CD4-positive, alpha-beta T cell treated with Interleukin-17A for 4 hours (primary cell): Measurements from ENCODE around the gene OR6N1.

Experiments
- DNase-seq: peaks from one replicate; pipeline ENCODE4 v3.0.0-alpha.2; 2020; ENCODE audit warnings: mixed read lengths

OR6N1 gene

DNA sequence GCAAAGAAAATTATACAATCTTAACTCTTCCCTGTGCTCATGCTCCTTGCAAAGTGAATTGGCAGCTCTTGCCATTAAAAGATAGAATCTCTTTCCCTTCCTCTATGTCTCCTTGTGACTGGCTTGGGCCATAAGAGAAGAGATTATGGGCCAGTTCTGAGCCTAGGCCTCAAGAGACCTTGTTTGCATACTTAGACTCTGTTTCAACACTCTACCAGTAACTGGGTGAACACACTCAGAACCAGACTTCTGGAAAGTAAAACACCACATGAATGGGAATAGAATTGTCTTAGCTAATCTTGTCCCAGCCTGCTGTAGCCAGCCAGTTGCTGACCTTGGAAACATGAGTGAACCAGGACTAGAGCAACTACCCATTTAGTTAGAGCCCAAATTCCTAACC is 36.1 kb downstream of the OR6N1 start:
- DNase-seq, result no peak

GRCh38 chr1:158732524-158732923 is 39.5 kb downstream of the OR6N1 start:
- DNase-seq, result no peak

- no peak for DNase-seq
These were observed 40.3 kb downstream of the OR6N1 start for GRCh38 chr1:158731707-158732106.

GRCh38 chr1:158730453-158730852 is 41.5 kb downstream of the OR6N1 start:
- no peak for DNase-seq

GRCh38 chr1:158728510-158729225 is 43.3 kb downstream of the OR6N1 start:
- DNase-seq, result no peak

DNA sequence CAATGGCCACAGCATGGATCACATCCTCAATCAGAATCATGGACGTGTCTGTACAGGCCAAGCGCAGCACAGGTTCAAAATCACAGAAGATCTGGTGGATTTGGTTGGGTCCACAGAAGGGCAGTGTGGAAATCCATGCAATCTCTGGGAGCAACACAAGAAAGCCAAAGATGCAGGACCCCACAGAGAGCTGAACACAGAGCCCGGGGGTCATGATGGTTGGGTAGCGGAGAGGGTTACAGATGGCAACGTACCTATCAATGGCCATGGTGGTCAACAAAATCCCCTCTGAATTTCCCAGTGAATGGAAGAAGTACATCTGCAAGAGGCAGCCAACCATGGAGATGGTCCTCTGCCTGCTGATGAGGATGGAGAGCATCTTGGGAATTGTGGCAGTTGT is 47.6 kb downstream of the OR6N1 start:
- DNase-seq, result no peak

DNA sequence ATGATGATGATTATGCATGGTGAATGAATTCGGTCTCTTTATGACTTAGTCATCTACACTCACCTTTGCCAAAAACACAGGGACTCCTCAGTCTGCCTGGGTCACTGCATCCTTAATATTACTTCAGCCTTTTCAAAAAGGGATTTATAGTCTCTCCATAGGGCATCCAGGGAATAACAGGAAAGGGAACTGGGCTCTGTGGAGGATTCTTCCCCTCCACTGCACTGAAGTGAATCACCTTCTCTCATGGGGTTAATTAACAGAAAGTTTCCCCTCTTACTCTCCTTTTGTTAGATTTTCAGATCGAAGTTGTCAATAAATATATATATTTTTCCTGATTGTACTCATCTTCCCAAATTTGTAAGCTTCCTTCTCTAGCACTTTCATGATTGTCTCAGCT is 51.4 kb downstream of the OR6N1 start, which contains the start of gene OR6K3:
Gene OR6K3 (minus strand): TSS at position 101 of the 400 bp plus-strand sequence. CDS start 2,605 bp downstream, outside the sequence.
- no peak for DNase-seq

DNA sequence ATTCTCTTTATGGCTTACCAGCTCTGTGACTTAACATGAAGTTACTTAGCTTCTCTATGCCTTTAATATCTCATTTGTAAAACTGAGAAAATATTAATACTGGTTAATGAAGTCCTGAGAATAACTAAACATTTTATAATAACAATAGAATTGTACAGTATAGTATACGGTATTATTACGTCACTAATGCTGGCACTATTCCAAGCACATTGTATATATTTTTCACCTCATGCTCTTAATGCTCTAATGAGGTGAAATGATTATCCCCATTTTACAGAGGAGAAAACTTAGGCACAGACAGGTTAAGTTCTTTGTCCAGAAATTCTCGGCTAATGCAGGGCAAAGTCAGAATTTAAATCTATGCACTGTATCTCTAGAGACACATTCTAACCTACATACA is 52.3 kb downstream of the OR6N1 start:
- no peak for DNase-seq

DNA sequence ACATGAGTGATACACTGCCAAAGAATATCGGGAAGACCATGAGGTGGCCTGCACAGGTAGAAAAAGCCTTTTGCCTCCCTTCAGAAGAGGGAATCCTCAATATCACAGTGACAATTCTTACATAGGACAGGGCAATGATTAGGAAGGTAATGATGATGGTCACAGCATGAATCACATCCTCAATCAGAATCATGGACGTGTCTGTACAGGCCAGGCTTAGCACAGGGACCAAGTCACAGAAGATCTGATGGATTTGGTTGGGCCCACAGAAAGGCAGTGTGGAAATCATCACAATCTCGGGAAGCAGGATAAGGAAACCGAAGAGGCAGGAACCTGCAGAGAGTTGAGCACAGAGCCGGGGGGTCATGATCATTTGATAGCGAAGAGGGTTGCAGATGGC is 54.7 kb downstream of the OR6N1 start:
- no peak for DNase-seq

DNA sequence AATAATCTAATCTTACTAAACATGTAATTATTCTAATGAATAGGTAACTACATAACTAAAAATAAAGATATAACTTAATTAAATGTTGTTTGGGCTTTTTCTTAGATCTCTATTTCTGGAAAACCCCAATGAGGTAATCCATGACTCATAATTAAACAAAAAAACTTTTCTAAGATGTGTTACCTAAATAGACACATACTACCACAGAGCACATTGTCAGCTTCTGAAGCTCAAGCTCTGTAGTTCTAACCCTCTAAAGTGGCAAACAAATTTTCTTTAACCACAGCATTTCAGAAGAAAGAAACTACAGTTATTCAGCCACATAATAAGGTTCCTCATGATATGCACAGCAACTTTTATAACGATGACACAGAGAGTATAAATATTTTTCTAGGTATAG is 55.7 kb downstream of the OR6N1 start:
- no peak for DNase-seq

GRCh38 chr1:158714754-158715153 is 57.2 kb downstream of the OR6N1 start:
- no peak for DNase-seq
